Measurements from ENCODE around the gene TRIM56.
A peak's percentile ranks its signal among the peaks of the same experiment; 100 is the strongest.

GRCh38 chr7:101121991-101122932 is 37.0 kb downstream of the TRIM56 start:
- TF ChIP-seq EP300 (IDR thresholded peaks at IDR 0.05; ENCODE audit: borderline replicate concordance in 1 of 2, low read depth in 1 of 2, low read length in 1 of 2), result peak in 1 of 2 experiments; percentile 99; a peak in 2 of 4 replicates
- peak; percentile 87 for TF ChIP-seq MAX (IDR thresholded peaks at IDR 0.05; ENCODE audit: low read depth)
